Measurements from ENCODE around the gene ARID4B.

Gene ARID4B

GRCh38 chr1:235304549-235305451, 23.2 kb downstream of the ARID4B start (continued):
- TF ChIP-seq ZNF629 (tag by site-specific recombination; IDR thresholded peaks at IDR 0.05) (0 out of 2 replicates have a peak, but pooled peaks have one; percentile 32), PRDM10 (tag by site-specific recombination; IDR thresholded peaks at IDR 0.05) (peak; percentile 91), GLI4 (tag by site-specific recombination; IDR thresholded peaks at IDR 0.05) (no peak), ZBTB17 (tag by site-specific recombination; IDR thresholded peaks at IDR 0.05) (peak; percentile 55; the same call in 1 of the 2 replicates), ZNF530 (tag by site-specific recombination; IDR thresholded peaks at IDR 0.05; ENCODE audit: low read depth) (no peak), ZNF280C (tag by site-specific recombination; IDR thresholded peaks at IDR 0.05) (no peak), ZNF112 (tag by site-specific recombination; IDR thresholded peaks at IDR 0.05) (no peak), ZNF221 (tag by site-specific recombination; IDR thresholded peaks at IDR 0.05; ENCODE audit: borderline replicate concordance) (no peak), ZNF354C (tag by site-specific recombination; IDR thresholded peaks at IDR 0.05; ENCODE audit: borderline replicate concordance, low read depth) (no peak), ZNF350 (tag by site-specific recombination; IDR thresholded peaks at IDR 0.05) (no peak), ZNF610 (tag by site-specific recombination; IDR thresholded peaks at IDR 0.05; ENCODE audit: borderline replicate concordance) (no peak; the same call in 1 of the 2 replicates), SP7 (tag by site-specific recombination; IDR thresholded peaks at IDR 0.05) (peak; percentile 71), SETDB1 (IDR thresholded peaks at IDR 0.05; ENCODE audit: insufficient read length, low read length) (no peak), AEBP2 (tag by site-specific recombination; IDR thresholded peaks at IDR 0.05; ENCODE audit: borderline replicate concordance) (no peak), ZNF133 (tag by site-specific recombination; IDR thresholded peaks at IDR 0.05) (no peak), ZNF843 (tag by site-specific recombination; IDR thresholded peaks at IDR 0.05) (peak; percentile 47; the same call in 1 of the 2 replicates), OVOL3 (tag by site-specific recombination; IDR thresholded peaks at IDR 0.05) (no peak), ZSCAN5A (tag by site-specific recombination; IDR thresholded peaks at IDR 0.05) (no peak), ZNF558 (tag by site-specific recombination; IDR thresholded peaks at IDR 0.05) (no peak), BCL11B (tag by site-specific recombination; IDR thresholded peaks at IDR 0.05; ENCODE audit: low read depth) (no peak), ZBTB48 (tag by site-specific recombination; IDR thresholded peaks at IDR 0.05) (no peak), ZBTB7A (tag by site-specific recombination; IDR thresholded peaks at IDR 0.05; ENCODE audit: low read depth) (no peak), ZNF24 (tag by site-specific recombination; IDR thresholded peaks at IDR 0.05) (no peak), ZNF202 (tag by site-specific recombination; IDR thresholded peaks at IDR 0.05; ENCODE audit: borderline replicate concordance) (no peak), ZNF654 (tag by site-specific recombination; IDR thresholded peaks at IDR 0.05; ENCODE audit: low read depth) (no peak), ZNF626 (tag by site-specific recombination; IDR thresholded peaks at IDR 0.05) (no peak), ZNF175 (tag by site-specific recombination; IDR thresholded peaks at IDR 0.05) (no peak), ZNF645 (tag by site-specific recombination; IDR thresholded peaks at IDR 0.05) (no peak)
